ENCODE results near the gene SOX10.
A peak's percentile ranks its signal among the peaks of the same experiment; 100 is the strongest.

The SOX10 gene

DNA sequence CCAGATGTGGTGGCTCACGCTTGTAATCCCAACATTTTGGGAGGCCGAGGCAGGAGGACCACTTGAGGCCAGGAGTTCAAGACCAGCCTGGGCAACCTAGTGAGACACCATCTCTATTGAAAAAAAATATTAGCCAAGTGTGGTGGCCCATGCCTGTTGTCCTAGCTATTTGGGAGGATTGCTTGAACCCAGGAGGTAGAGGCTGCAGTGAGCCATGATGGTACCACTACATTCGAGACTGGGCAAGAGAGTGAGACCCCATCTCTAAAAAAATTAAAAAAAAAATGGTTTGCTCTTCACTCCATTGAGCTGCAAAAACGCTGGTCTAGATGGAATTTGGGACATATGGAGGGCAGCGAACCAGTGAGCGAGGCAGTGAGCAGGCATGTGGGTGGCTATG is 21.6 kb upstream of the SOX10 start:
- in situ Hi-C loops (cut with HindIII; ENCODE audit: low sequenced_read_pairs): no loop called here

DNA sequence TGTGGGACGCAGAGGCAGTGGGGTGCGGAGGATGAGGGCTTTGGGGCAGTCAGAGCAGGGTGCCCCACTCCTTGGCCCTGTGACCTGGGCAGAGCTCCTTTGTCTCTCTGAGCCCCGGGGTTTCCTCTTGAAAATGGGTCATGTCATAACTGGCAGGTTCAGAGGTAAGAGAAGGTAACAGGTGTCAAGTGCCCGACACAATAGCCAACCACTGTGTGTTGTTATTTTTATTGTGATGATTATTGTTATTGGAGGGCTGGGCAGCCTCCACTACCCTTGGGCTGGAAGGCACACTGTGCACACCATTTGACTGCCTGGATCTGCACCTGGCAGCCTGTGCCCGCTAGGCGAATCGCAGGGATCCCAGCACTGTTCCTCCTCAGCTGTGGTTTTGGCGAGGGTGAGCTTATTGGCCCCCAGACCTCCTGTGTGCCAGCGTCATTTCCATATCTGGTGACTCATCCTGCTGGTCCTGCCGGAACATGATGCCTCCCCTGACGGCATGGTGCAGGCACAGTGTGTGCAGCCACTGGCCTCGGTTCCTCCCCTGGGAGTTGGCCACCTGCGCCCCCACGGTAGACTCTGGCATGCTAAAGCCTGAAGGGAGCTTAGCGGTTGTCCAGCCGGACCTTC is 15.4 kb upstream of the SOX10 start:
- in situ Hi-C loops (cut with HindIII; ENCODE audit: low sequenced_read_pairs): no loop called here
- peak; percentile 49 for DNase-seq (ENCODE audit: low read depth)
- no peak overlapping the region for H3K4me3 ChIP-seq (ENCODE audit: low read depth, low read length)
- TF ChIP-seq, protein P1, sequence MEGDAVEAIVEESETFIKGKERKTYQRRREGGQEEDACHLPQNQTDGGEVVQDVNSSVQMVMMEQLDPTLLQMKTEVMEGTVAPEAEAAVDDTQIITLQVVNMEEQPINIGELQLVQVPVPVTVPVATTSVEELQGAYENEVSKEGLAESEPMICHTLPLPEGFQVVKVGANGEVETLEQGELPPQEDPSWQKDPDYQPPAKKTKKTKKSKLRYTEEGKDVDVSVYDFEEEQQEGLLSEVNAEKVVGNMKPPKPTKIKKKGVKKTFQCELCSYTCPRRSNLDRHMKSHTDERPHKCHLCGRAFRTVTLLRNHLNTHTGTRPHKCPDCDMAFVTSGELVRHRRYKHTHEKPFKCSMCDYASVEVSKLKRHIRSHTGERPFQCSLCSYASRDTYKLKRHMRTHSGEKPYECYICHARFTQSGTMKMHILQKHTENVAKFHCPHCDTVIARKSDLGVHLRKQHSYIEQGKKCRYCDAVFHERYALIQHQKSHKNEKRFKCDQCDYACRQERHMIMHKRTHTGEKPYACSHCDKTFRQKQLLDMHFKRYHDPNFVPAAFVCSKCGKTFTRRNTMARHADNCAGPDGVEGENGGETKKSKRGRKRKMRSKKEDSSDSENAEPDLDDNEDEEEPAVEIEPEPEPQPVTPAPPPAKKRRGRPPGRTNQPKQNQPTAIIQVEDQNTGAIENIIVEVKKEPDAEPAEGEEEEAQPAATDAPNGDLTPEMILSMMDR (IDR thresholded peaks at IDR 0.05; ENCODE audit: low read depth, low read length, missing control alignments): no peak

More for the DNA sequence above, 21.6 kb upstream of the SOX10 start:
- TF ChIP-seq, protein P1 (IDR thresholded peaks at IDR 0.05; ENCODE audit: low read depth, low read length, missing control alignments): no peak
- no peak for DNase-seq (ENCODE audit: low read depth)
- no peak overlapping the region for H3K4me3 ChIP-seq (ENCODE audit: low read depth, low read length)

DNA sequence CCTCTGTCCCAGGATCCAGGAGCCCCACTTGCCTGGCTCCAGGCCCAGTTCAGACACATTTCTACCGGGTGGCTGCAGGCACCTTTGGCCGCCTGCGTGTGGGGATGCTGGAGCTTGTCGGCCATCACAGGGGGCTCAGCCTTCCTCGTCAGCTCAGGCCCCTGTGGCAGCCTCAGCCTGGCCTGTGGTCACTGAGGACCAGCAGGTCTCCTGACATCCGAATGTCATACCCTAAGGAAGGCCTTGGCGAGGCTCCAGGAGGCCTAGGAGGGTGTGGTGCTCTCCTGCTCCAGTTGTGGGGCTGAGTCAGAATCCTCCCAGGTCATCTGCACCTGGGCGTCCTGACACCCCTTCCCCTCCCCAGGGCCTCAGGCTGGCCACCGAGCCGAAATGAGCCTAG is 14.9 kb upstream of the SOX10 start:
- in situ Hi-C loops (cut with HindIII; ENCODE audit: low sequenced_read_pairs): no loop called here

DNA sequence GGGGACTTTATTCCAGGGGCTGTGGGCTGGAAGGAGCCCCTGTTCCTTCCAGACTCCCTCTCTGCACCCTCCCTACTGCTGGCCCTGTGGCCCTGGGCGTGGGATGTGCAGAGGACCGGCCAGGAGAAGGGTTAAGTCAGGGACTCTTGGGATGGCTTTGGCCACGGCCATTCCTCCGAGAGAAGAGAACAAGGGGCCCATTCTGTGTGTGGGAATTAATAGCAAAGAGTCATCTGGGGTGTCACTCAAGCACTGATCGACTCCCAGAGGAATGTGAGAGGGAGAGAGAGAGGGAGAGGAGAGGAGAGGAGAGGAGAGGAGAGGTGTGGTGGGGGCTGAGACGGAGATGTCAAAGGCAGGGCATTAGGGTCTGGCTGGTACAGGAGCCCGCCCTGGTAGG is 14.2 kb upstream of the SOX10 start:
- in situ Hi-C loops (cut with HindIII; ENCODE audit: low sequenced_read_pairs): no loop called here
- DNase-seq (ENCODE audit: low read depth): no peak
- no peak overlapping the region for H3K4me3 ChIP-seq (ENCODE audit: low read depth, low read length)
- TF ChIP-seq, protein P1 (IDR thresholded peaks at IDR 0.05; ENCODE audit: low read depth, low read length, missing control alignments): no peak

More for the DNA sequence above, 14.9 kb upstream of the SOX10 start:
- TF ChIP-seq, protein P1 (IDR thresholded peaks at IDR 0.05; ENCODE audit: low read depth, low read length, missing control alignments): no peak
- H3K4me3 ChIP-seq (ENCODE audit: low read depth, low read length): no peak overlapping the region
- no peak for DNase-seq (ENCODE audit: low read depth)

DNA sequence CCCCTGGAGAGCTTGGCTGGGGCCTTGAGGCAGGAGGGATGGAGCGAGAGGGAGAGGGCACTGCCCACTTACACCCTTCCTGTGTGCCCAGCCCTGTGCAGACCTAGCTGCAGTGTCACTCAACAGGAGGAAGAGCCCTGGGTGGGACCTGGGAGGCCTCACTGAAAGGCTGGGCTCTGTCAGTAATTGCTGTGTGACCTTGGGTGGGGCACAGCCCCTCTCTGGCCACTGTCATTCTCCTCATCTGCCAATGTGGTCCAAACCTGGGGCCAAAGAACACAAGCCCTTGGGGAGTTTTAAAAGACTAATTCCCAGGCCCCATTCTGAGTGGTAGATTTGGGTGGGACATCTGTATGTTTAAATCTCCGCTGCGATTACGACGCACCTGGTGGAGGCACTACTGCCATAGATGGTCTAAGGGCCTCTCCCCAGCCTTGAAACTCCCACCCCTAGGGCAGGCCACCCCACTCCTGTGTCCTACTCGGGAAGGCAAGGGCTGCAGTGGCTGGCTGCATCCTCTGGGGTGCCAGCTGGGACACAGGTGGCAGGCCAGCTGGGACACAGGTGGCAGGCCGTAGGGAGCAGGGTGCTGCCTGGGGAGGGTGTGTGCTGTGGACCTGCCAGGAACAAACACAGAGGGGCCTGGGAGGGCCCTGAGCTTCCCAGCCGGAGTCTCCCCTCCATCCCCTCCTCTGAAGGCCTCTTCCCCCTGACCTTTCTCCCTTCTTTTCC is 12.3 kb upstream of the SOX10 start:
- no peak overlapping the region for H3K4me3 ChIP-seq (ENCODE audit: low read depth, low read length)
- TF ChIP-seq, protein P1 (IDR thresholded peaks at IDR 0.05; ENCODE audit: low read depth, low read length, missing control alignments): no peak
- in situ Hi-C loops (cut with HindIII; ENCODE audit: low sequenced_read_pairs): no loop called here
- no peak for DNase-seq (ENCODE audit: low read depth)

DNA sequence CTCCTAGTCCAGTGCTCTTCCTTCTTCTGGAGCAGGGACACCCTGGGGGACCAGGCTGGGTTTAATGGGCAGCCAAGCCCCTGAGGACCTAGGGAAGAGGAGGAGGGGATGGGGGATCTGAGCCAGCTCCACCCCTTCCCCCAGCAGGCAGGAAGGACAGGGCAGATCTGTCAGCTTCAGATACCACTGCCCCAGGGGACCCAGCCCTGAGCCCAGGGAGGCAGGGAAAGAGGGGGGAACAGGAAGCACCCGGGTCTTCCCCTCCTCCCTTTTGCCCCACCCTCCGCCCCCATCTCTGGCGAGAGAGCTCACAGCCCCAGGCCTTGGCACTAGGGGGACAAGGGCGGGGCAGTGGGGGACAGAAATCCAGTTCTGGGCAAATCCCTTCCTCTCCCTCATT is 11.7 kb upstream of the SOX10 start:
- no peak overlapping the region for H3K4me3 ChIP-seq (ENCODE audit: low read depth, low read length)
- in situ Hi-C loops (cut with HindIII; ENCODE audit: low sequenced_read_pairs): no loop called here

More for the DNA sequence above, 11.7 kb upstream of the SOX10 start:
- DNase-seq (ENCODE audit: low read depth): no peak
- TF ChIP-seq, protein P1 (IDR thresholded peaks at IDR 0.05; ENCODE audit: low read depth, low read length, missing control alignments): no peak
